IPS-NIHi7 (cell line): ENCODE measurements around the gene CFAP57.
"Not testable (repeated sequence)": the region's sequence is repeated elsewhere in the genome, so short reads cannot be mapped to it uniquely, and the experiment has no call there.

Experiments
- DNase-seq: peaks from one replicate; pipeline ENCODE4 v3.0.0; 2012; ENCODE audit warnings: mixed read lengths; ENCODE audit errors: extremely low spot score

CFAP57 gene

DNA sequence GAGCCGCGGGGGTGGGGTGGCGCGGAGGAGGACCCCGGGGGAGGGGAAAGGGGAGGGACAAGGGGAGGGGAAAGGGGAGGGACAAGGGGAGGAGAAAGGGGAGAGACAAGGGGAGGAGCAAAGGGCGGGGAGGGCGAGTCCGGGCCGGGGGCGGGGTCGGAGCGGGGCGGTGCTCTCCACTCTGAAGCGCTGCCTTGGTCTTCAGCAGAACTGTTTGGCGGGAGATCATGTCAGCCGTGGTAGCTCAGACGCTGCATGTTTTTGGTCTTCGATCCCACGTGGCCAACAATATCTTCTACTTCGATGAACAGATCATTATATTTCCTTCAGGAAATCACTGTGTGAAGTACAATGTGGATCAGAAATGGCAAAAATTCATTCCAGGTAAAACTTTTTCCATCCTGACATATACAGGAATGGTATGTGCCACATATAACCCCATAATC is 420 bp downstream of the CFAP57 start:
- DNase-seq: peak; percentile 95

DNA sequence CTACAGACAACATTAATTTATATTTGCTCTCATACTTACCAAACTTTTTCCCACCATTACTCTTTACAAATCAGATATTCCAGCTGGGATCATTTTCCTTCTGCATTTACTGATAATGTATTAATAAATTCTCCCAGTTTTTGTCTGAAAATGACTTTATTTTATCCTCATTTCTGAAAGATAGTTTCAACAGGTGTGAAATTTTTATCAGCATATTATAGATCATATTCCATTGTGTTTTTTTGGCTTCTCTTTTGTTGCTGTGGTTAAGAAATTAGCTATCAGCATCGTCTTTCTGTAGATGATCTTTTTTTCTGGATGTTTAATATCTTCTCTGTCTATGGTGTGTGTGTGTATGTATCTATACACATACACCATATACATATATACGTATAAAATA is 2.7 kb downstream of the CFAP57 start:
- no peak for DNase-seq

DNA sequence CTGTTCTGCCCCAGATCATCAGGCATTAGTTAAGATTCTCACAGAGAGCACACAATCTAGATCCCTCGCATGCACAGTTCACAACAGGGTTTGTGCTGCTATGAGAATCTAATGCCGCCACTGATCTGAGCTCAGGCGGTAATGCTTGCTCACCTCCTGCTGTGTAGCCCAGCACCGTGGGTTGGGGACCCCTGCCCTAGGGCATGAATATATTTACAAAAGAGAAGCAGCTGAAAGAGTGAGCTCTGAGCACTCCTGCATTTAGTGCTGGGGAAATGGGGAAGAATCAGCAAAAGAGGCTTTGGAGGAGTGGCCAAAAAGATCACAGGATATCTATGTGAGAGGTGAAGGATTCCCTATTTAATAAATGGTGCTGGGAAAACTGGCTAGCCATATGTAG is 5.6 kb downstream of the CFAP57 start:
- DNase-seq: no peak

DNA sequence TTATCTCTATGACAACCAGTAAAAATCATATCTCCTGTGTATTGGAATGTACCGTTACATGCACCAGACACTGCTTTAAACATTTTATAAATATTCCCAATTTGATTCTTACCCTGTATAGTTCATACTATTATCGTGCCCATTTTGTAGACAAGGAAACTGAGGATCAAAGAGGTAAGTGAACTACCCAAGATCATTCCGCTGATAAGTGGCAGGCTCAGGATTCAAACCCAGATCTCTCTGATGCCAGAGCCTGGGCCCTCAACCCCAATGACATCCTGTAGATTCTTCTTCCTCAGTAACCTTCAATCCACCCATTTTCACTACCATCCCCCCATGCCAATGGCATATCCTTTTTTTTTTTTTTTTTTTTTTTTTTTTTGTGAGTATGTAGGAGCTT is 12.3 kb downstream of the CFAP57 start:
- DNase-seq: no peak

DNA sequence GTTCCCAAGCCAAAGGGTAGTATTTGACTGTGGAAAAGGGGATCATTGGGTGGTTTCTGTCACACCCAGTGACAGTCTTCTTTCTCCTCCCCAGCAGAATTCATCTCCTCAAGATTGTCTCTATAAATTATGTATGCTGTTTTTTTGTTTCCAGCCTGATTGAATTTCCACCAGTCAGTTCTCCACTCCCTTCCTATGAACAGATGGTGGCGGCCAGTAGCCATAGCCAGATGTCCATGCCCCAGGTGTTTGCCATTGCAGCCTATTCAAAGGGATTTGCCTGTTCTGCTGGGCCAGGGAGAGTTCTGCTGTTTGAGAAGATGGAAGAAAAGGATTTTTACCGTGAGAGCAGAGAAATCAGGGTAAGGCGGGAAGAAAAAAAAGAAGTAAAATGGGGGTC is 12.9 kb downstream of the CFAP57 start:
- no peak for DNase-seq

DNA sequence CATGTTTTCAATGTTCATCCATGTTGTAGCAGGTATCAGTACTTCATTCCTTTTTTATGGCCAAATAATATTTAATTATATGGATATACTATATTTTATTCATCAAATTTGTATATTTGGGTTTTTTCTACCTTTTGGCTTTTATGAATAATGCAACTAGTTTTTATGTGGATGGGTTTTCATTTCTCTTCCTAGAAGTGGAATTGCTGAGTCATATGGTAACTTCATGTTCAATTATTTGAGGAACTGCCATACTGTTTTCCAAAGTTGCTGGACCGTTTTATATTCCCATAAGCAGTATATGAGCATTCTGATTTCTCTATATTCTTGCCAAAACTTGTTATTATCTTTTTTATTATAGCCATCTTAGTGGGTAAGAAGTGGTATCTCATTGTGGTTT is 16.0 kb downstream of the CFAP57 start:
- DNase-seq: no peak

DNA sequence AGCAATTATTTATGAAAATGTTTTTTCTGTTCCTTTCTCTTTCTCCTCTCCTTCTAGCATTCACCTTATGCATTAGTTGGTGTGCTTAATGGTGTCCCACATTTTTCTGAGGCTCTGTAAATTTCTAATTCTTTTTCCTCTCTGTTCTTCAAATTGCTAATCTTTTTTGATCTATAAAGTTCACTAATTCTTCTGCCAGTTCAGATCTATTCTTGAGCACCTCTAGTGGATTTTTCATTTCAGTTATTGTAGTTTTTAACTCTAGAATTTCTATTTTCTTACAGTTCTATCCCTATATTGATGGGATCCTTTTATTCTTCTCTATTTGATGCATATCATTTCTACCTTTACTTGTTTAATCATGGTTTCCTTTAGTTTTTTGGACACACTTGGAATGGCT is 22.4 kb downstream of the CFAP57 start:
- DNase-seq: no peak

DNA sequence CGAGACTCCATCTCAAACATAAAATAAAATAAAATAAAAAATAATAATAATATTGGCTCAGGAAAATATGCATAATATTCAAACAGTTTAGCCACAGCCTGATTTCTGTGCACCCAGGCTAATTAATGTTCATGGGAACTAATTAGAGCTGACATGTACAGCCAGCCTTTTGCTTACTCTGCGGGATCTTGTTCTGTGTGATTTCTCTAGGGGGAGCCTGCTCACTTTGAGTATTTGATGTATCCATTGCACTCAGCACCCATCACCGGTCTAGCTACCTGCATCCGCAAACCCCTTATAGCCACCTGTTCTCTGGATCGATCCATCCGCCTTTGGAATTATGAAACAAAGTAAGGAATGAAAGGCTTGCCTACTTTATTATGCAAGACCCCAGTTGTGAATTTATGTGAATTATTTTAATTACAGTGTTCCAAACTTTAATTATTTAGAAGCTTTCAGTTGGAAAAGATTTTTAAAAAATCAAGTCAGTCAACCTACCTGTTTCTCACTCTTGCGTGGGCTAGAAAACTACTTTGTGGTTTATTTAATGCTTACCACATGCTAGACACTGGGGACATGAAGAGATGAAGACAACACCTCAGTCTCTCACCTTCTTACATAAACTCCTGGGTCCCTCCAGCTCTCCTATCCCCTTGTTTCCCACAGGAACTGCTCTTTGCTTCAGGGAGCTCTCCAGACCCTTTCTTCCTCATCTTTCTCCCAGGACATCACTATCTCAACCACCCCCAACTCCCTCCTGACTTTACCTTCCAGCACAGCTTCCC is 25.4 kb downstream of the CFAP57 start:
- DNase-seq: peak; percentile 43

DNA sequence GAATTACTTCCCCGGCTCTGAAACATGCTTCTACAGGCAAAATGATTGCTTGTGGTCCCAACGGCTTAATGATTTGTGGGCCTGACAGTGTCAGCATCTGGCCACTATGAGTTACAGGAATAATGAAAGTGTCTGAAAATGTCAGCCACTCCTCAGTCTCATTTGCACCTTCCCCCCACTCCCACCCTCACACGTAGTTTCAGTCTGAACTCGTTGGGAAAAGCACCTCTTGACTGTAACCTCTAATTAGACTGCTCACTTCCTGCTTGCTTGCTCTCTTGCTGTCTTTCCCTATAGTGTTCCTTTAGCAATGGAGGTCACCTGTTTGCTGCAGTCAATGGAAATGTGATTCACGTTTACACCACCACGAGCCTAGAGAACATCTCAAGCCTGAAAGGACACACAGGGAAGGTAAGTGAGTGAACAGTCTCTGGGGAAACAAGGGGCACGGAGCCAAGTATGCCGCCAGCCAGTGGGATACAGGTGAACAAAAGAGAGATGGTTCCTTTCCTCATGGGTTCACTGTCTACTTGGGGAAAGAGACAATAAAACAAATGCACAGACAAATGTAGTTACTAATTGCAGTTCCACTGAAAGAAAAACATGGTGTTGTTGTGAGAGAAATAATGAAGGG is 27.1 kb downstream of the CFAP57 start:
- DNase-seq: peak; percentile 5

DNA sequence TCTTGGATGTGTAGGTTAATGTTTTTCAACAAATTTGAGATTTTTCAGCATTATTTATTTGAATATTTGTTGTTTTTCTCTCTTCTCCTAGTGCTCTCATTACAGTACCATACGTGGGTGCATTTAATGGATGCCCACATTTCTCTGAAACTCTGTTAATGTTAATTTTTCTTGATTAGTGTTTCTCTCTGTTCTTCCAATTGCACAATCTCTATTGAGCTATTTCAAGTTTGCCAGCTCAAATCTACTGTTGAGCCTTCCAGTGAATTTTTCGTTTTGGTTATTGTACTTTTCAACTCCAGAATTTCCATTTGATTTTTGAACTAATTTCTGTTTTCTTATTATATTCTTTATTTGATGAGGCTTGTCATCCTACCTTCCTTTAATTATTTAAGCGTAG is 31.7 kb downstream of the CFAP57 start:
- no peak for DNase-seq

DNA sequence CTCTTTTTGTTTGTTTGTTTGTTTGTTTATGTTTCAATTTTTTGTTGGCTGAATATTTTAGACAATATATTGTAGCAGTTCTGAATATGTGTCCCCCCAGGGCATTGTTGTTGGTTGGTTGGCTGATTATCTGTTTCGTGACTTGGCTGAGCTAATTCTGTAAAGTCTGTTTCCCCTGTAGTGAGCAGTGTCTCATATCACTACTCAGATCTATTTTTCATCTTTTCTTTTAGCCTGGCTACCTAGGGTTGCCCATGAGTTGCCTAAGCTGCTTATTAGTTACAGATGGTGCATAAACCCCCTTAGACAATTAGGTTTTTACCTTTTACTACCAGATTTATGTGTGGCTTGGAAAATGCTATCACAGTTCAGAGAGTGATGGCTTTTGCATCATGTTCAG is 32.3 kb downstream of the CFAP57 start:
- no peak for DNase-seq

DNA sequence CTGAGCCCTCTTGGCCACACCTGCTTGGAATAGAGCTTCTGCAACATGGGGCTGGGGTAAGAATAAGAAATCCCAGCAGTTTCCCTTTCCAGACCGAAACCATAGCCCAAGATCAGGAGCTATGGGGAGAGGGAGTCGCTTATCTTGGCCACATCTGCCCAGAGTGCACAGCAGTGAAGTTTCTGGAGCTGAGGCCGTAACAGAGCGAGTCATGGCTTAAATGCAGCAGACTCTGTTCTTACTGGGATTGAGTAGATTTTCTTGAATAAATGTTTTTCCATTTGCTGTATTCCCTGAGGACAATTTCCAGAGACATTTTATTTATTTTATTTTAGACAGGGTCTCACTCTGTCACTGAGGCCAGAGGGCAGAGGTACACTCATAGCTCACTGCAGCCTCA is 33.5 kb downstream of the CFAP57 start:
- peak; percentile 6 for DNase-seq

DNA sequence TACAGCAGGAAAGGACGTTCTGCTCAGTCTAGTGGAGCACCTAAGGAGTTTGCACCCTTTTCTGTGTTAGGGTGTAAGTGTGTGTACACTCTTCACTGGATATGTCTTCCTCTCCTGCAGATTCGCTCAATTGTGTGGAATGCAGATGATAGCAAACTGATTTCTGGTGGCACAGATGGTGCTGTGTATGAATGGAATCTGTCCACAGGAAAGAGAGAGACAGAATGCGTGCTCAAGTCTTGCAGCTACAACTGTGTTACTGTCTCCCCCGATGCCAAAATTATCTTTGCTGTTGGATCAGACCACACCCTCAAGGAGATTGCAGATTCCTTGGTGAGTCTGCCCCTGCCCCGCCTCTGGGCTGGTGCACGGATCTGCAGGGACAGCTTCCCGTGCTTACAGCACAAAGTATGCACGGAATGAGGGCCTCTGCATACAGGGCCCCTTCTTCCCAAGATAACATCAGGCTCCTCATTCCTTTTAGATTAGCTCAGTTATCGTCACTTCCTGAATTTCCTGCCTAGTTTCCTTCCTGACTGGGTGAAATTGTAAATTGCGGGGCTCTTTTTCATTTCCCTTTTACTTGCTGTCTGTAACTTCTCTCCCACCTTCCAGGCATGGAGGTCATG is 34.6 kb downstream of the CFAP57 start:
- DNase-seq: peak; percentile 88

DNA sequence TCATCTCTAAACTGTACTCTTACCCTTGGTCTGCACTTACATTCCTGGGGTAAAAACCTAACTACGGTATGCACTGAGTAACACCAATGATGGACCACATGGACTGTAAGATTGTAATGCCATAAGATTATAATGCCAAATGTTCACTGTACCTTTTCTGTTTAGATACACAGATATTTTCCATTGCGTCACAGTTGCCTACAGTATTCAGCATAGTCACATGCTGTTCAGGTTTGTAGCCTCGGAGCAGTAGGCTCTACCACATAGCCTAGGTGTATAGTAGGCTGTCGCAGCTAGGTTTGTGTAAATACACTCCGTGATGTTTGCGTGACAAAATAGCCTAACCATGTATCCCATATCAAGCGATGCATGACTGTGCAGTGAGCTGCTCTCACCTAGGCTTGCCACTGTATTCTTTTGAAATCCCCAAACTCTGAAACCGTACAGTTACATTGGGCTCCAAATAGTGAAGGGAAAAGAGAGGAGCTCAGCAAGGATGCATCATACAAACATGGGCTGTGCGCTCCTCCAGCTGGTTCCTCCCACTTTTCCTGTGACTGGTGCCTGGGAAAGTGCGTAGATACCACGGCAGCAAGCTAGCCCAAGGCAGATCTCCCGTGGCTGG is 35.2 kb downstream of the CFAP57 start:
- peak; percentile 8 for DNase-seq

DNA sequence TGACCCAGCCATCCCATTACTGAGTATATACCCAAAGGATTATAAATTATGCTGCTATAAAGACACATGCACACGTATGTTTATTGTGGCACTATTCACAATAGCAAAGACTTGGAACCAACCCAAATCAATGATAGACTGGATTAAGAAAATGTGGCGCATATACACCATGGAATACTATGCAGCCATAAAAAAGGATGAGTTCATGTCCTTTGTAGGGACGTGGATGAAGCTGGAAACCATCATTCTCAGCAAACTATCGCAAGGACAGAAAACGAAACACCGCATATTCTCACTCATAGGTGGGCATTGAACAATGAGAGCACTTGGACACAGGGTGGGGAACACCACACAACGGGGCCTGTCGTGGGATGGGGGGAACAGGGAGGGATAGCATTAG is 36.1 kb downstream of the CFAP57 start:
- not testable (repeated sequence) for DNase-seq

DNA sequence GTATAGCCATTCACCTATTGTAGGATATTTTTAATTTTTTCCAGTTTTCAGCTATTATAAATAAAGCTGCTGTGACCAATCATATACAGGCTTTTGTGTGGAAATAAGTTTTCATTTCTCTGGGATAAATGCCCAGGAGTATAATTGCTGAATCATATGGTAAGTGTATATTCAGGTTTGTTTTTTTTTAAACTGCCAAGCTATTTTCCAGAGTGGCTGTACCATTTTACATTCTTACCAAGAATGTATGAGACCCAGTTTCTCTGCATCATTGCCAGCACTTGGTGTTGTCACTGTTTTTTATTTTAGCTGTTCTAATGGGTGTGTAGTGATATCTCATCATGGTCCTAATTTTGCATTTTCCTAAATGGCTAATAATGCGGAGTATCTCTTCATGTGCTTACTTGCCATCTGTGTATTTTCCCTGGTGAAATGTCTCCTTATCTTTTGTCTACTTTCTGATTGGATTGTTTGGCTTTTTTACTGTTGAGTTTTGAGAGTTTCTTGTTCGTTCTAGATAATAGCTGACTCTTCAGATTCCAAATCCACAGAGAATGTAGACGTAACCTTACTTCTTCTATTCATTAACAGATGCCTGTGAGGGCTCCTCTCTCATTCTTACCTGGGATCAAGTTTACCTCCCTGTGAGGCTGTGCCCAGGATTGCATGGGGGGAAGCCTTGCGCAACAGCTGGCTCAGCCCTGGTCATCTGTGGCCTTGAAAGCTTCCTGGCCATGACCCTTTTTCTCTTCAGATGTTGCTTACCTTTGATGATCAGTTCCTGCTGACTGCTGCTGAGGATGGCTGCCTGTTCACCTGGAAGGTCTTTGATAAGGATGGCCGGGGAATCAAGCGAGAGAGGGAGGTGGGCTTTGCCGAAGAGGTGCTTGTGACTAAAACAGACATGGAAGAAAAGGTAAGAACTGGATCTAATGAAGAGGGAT is 42.6 kb downstream of the CFAP57 start:
- DNase-seq: no peak

DNA sequence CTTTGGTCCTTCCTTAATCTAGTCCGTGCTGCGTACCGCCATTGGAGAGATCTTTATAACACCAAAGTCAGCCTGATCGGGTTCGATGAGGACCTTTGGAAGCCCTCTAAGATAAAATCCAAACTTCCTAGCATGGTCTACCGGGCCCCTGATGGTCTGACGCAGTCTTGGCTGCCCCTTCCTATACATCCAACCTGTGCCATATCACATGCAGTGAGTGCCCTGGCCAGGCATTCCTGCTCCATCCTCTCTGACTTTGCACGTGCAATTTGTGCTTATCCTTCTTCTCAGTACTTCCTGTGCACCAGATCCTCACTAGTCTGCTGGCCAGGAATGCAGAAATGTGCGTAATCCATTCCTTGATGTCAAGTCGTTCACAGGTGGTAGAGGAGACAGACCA is 45.6 kb downstream of the CFAP57 start:
- DNase-seq: no peak

DNA sequence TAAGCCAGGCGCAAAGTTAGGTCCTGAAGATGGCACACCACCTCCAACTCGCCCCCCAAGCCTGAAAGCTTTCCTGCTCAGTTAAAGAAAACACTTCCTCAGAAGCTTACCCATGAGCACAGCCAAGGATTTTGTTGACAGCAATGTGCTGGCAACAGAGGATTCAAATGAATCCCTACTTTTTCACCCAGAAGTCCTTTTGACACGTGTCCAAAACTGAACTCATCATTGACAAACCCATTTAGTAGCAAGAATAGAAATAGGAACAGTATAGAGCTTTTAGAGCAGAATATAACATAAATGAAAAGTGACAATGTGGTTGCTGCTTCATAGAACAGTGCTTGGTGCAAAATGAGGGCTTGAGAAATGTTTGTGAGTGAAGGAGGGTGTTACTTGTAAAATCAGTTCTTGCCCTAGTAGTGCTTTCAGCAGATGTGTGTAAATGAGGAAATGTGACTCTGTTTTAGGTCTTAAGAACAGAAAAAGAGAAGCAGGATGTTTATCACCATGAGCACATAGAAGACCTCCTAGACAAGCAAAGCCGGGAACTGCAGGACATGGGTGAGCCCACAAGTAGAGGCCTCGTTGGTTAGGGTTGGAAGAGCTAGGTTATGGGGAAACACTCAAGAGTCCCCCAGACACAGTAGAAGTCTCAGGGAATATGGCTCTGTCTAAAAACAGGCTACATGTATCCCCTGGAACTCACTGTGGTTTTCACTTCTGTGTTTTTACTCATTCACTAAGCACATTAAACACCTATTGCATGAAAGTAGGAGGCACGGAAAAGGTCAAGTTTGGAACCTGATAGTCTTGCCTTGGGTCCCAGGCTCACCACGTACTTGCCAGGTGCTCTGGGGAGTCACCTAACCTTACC is 49.0 kb downstream of the CFAP57 start:
- DNase-seq: no peak

DNA sequence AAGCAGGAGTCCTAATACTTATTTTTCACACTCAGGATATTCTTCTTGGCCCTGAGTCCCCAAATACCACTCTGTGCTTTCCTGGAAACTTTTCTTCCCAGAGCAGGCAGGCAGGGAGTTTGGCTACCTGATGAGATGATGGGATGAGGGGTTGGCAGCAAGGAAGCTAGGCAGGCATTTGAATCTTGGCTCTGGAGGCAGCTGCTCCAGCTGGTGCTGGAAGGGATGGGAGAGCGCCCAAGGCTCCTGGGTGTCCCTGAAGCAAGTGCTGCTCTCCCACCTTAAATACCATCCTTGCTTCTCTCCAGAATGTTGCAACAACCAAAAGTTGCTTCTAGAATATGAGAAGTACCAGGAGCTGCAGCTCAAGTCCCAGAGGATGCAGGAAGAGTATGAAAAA is 49.7 kb downstream of the CFAP57 start:
- no peak for DNase-seq

DNA sequence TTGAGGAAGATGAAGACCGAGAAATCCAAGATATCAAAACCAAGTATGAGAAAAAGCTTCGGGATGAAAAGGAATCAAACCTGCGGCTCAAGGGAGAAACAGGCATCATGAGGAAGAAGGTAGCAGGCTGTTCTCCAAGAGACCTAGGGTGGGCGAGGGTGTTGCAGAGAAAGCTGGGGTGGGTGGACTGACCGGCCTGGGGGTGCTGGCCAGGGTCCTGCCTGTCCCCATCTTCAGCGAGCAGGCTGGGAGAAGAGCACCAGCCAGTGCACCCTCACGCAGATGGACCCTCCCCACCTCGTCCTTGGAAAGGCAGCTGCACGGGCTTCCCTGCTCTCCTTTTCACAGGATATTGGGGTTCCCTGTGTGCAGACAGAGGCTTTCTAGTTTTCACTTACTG is 50.7 kb downstream of the CFAP57 start:
- no peak for DNase-seq

DNA sequence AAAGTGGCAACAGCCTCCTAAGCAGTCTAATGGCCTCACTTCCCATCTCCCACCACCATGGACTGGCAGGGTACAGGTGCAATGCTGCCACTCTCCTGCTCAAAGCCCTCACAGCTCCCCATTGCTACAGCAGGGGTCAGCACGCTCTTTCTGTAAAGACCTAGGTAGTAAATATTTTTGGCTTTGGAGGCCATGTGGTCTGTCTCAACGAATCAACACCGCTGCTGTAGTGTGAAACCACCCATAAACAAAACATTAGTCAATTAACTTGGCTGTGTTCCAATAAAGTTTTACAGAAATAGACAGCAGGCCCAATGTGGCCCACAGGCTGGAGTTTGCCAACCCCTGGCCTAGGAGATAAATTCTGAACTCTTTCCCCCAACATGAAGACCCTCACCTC is 53.0 kb downstream of the CFAP57 start:
- no peak for DNase-seq
